ENCODE results near the gene DDX6.
"Not testable (repeated sequence)": the region's sequence is repeated elsewhere in the genome, so short reads cannot be mapped to it uniquely, and the experiment has no call there.

DDX6 gene, protein sequence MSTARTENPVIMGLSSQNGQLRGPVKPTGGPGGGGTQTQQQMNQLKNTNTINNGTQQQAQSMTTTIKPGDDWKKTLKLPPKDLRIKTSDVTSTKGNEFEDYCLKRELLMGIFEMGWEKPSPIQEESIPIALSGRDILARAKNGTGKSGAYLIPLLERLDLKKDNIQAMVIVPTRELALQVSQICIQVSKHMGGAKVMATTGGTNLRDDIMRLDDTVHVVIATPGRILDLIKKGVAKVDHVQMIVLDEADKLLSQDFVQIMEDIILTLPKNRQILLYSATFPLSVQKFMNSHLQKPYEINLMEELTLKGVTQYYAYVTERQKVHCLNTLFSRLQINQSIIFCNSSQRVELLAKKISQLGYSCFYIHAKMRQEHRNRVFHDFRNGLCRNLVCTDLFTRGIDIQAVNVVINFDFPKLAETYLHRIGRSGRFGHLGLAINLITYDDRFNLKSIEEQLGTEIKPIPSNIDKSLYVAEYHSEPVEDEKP

DNA sequence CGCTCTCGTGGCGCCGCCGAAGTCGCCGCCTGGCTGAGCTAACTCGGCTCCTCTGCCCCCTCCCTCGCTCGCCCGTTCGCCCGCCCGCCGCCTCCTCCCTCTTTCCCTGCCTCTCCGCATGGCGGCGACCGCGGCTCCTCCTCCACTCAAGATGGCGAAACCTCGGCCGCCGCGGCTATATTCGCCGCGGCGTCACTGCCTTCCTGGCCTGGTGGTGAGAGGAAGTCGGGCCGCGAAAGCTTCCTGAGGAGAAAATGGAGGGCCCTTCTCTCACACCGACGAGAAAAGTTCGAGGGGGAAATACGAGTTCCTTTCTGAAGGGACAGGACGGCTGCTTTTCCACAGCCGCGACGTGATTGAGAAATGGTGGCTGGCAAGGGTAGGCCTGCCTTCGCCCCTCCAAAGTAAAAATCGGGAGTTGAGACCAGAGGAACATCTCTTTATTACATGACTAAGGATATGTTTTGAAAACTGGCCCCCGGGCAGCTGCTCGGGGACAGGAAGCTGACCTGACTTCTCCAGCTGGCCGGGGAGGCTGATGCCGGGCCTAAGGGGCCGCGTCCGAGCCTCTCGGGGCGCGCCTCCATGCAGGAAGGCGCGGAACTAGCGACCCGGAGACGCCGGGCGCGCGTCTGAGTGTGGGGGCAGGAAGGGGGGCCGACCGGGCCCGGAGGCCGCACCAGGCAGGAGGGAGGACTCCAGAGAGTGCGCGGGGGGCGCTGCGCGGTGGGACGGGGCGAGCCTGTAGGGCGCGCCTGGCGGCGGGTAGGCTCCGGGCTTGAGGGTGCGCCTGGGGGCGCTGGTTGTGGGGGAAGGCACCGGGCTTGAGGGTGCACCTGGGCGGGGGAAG, at the start of gene DDX6:
Gene DDX6 (minus strand): TSS at position 54 of the 850 bp plus-strand sequence. CDS start 4,913 bp downstream, outside the sequence.
- DNase-seq, result peak; percentile 85

DNA sequence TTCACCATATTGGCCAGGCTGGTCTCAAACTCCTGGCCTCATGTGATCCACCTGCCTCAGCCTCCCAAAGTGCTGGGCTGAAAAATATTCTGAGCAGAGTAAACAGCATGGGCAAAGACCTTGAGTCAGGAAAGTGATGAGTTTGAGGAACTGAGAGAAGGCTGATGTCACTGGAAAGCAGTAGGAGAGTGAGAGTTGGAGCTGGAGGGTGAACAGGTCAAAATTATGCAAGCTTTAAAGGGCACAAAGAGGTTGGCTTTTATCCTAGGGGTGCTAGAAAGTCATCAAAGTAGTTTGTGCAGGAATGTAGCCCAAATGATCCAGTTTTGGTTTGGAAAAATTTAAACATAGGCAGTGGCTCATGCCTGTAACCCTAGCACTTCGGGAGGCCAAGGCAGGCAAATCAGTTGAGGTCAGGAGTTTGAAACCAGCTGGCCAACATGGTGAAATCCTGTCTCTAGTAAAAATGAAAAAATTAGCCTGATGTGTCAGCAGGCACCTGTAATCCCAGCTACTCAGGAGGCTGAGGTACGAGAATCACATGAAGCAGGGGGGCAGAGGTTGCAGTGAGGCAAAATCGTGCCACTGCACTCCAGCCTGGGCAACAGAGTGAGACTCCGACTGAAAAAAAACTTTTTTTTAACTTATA, 48.1 kb upstream of the DDX6 start:
- no peak for DNase-seq

DNA sequence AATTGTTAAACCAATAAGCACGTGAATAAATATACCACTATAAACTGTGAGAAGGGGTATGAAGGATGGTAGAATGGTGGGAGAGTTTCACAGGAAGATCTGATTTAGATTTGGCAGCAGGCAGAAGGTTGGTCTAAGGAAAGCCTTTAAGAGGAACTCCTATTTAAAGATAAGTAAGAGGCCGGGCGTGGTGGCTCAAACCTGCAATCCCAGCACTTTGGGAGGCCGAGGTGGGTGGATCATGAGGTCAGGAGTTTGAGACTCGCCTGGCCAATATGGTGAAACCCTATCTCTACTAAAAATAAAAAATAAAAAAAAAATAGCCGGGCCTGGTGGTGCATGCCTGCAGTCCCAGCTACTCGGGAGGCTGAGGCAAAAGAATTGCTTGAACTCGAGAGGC, 46.9 kb upstream of the DDX6 start:
- no peak for DNase-seq

DNA sequence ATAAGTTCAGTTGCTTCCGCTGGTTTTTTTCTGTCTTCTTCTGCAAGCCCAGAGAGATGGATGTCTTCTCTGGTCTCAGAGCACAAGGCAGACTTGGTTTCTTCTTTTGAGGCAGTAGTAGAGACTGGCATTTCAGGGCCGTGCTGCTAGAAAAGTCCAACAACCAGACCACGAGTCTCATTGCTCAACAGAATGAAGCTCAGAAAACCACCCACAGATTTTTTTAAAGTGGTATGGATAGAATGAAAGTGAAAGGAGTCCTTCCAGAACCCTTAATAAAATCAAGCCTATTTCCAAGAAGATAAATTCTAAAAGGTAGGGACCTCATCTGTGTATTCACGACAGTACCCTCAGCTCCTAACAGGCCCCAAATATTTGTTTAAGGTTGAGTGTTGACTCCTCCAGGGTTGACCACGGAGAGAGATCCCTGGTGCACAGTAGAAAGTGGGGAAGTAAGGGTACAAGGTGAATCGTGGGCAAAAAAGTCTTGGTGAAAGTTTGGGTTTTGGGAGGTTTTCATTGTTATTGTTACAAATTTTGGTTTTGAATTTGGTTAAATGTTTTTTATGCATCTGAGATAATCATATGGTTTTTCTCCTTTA, 43.6 kb upstream of the DDX6 start:
- no peak for DNase-seq

DNA sequence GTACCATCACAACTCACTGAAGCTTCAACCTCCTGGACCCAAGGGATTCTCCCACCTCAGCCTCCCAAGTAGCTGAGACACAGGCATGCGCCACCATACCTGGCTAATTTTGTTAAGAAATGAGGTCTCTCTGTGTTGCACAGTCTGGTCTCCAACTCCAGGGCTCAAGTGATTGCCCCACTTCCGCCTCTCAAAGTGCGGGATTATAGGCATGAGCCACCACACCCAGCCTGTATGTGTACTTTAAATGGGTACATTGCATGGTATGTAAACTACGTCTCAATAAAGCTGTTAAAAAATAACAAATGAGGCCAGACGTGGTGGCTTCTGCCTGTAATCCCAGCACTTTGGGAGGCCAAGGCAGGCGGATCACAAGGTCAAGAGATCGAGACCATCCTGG, 36.2 kb upstream of the DDX6 start:
- DNase-seq, result no peak

DNA sequence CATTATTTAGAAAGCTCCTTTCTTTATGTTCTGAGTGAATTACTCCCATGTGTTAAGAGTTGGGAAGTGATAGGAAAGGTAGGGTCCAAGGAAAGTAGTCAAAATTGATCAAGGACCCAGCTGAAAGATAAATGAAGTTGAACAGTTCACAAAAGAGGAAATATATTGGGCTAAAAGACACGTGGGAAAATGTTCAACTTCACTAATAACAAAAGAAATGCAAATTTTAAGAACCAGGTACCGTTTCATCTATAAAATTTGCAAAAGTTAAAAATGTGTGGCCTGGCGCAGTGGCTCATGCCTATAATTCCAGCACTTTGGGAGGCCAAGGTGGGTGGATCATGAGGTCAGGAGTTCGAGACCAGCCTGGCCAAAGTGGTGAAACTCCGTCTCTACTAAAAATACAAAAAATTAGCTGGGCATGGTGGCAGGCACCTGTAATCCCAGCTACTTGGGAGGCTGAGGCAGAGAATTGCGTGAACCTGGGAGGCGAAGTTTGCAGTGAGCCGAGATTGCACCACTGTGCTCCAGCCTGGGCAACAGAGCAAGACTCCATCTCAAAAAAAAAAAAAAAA, 32.1 kb upstream of the DDX6 start:
- not testable (repeated sequence) for DNase-seq

DNA sequence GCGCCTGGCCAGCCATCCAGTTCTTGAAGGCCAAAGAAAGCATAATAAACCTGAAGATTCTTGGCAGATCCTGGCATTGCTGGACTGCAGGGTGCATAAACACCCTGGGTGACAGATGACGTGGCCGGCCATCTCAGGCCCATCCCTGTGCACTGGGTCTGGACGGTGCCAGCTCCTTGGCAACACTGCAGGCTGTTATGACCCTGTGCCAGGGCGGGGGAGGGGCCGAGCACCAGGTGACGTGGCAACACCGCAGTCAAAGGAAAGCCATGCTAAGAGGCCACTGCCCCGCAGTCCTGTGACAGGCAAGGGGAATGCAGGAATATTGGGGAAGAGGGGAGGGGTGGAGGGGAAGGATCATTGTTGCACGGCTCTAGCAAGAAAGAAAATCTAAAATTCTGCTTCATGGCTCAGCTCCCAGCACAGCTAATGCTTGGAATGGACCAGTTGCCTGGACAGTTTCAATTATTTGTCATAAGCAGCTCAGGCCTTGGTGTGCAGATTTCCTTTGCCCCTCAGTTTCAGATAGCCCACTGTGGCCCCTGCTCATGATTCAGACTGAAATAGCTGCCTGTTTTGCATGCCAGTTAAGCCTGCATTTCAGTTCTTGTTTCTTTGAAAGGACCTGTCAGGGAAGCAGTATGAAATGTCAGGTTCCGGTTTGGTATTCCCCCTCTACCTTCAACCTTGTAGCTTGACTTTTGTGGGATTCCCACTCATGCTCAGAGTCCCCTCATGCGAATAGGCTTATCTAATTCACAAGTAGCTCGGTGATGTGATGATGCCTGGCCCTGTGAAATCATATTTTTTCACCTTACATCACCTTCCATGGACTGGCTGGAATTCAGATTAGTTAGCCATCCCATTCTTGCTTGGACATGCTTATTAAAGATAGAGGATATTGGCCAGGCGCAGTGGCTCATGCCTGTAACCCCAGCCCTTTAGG, 29.7 kb upstream of the DDX6 start:
- peak; percentile 12 for DNase-seq

DNA sequence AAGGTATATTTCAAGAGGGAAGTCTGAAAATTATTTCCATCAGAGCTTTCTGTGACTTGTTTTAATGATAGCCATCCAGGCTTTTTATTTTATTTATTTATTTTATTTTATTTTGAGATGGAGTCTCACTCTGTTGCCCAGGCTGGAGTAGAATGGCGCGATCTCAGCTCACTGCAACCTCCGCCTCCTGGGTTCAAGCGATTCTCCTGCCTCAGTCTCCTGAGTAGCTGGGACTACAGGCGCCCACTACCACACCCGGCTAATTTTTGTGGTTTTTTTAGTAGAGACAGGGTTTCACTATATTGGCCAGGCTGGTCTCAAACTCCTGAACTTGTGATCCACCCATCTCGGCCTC, 29.0 kb upstream of the DDX6 start:
- not testable (repeated sequence) for DNase-seq

DNA sequence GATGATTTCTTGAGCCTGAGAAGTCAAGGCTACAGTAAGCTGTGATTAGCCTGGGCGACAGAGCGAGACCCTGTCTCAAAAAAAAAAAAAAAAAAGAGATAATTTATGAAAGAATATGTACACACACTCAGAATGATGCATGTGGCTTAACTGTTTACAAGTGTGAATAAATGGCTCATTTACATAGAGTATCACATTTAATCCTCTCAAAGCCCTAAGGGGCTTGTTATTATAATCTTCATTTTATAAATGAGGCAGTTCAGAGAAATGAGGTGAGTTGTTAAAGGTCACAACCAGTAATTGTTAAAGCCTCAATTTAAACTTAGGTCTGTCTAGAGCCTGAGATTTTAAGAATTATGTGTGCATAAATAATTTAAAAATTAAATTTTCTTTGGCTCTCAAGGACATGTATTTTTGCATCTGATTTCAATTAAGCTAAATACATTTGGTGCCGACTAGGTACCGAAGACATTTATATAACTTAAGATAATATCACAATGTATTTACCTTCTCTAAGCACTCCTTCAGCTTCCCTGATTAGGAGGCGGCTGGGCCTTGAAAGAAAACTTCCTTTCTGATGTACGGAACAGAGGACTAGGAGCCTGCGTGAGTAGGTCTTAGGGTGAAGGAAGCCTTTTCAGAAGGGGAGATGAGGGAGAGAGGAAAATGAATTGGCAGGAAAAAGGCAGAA, 28.5 kb upstream of the DDX6 start:
- no peak for DNase-seq

DNA sequence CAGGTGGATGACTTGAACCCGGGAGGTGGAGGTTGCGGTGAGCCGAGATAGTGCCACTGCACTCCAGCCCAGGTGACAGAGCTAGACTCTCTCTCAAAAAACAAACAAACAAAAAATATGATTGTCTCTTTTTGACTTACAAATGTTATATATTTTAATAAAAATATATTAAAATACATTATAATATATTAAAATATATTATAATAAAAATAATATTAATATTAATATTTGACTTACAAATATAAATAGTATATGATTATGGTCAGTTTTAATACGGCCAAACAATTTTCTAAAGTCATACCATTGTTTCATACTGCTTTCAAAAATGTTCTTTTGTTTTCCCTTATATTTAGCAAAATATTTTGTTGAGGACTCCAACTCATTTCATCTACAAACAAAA, 27.2 kb upstream of the DDX6 start:
- DNase-seq, result no peak

DNA sequence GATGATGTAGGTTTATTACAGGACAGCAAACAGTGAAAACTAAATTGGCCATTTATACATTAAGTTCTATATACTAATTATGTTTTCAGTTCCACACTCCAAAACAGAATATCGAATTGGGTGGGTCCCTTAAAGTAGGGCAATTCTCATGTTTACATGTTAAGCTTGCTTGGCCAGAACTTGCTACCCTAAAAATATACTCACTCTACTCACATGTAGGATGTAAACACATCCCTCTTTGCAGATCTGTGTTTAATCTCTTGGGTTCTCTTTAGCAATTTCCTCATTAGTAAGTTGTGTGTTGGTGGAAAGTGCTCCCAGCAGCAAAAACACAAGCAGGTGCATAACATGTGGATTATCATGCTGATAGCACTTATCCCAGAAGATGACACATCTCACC, 22.6 kb upstream of the DDX6 start:
- no peak for DNase-seq

DNA sequence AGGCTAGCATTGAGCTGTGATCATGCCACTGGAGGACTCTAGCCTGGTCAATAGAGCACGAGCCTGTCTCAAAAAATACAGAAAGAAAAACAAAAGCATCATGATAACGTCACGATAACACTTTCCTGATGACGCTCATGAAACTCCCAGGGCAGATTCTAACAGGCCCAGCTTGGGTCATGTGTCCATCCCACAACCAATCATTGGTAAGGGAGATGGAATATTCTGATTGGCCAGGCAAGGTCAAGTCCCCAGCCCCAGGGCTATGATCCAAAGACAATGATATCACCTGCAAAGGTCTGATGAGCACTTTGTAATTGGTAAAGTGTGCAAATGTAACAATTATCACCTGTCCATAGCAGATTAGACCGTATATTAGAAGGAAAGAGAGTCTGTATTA, 21.5 kb upstream of the DDX6 start:
- DNase-seq, result no peak

DNA sequence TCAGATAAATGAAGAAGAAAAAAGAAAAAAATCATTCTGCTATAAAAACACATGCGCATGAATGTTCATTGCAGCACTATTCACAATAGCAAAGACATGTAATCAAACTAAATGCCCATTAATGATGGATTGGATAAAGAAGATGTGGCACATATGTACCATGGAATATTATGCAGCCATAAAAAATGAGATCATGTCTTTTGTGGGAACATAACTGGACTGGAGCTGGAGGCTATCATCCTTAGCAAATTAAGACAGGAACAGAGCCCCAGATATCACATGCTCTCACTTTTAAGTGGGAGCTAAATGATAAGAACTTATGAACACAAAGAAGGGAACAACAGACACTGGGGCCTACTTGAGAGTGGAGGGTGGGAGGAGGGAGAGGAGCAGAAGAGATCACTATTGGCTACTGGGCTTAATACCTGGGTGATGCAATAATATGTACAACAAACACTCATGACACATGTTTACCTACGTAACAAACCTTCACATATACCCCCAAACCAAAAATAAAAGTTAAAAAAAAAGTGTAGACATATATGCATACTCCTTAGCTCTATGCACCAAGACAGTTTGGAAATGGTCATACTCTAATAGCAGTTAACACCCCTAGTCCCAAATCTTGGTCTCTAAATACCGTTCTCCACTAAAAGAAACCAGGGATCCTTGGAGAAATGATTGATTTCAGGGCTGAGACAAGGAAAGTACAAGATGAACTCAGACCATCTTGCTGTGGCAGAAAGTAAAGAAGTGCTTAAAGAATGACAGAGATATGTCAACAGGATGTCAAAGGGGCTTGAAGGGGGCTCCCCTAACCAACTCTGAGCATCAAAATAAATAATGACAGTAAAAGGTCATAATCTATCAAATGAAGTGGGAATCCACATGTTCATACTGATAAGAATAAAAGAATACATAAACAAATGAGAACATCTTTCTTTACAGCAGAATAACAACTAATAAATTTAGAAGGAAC, 17.1 kb upstream of the DDX6 start:
- DNase-seq, result no peak

DNA sequence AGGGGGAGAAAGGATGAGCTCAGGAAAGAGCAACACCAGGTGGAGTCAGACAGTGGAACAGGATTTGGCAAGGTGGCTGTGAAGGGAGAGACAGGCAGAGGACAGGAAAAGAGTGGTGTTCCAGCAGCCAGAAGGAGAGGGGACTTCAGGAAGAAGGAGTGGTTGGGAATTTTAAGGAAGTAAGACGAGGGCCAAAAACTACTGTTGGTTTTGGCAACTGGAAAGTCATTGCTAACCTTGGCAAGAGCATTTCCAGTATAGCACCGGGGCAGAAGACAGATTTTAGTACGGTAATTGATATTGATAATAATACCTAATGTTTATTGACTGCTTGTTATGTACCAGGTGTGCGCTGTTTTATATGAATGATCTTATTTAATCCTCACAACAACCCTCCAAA, 15.4 kb upstream of the DDX6 start:
- DNase-seq, result peak; percentile 10

DNA sequence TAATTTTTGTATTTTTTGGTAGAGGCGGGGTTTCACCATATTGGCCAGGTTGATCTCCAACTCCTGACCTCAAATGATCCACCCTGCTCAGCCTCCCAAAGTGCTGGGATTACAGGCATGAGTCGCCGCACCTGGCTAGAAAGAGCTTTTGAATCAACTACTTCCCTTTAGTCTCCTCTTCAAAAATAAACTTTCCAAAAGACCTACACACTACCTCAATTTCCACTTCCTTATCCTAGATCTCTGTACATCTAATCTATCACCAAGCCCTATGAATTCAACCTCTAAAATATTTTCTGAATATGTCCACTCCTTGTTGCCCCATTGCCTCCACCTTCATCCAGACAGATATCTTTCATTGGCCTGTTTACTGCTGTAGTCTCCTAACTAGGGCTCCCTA, 13.1 kb upstream of the DDX6 start:
- no peak for DNase-seq

DNA sequence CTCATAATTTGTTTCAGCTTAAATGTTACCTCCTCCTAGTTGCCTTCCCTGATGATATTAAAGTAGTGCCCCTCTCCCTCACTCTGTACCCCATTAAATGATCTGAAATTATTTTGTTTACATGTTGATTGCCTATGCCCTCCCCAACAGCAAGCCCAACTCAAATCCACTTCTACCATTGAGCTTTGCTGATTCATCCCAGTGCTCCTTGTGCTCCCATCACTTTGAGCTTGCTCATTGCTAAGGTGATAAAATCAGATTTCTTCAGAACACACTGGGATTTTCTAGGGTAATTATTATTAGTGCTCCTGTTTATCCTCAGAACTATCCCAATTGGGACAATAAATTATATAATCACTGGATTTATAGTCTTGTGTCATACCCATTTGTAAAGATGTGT, 8.4 kb upstream of the DDX6 start:
- DNase-seq, result no peak

DNA sequence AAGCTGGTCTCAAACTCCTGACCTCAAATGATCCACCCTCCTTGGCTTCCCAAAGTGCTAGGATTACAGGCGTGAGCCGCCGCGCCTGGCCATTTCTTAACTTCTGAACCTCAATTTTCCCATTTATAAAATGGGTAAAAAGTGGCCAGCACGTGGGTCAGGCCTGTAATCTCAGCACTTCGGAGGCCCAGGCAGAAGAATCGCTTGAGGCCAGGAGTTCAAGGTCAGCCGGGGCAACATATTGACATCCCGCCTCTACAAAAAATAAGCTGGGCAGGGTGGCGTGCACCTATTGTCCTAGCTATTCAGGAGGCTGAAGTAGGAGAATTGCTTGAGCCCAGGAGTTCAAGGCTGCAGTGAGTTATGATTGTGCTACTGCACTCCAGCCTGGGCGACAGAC, 6.5 kb upstream of the DDX6 start:
- no peak for DNase-seq

DNA sequence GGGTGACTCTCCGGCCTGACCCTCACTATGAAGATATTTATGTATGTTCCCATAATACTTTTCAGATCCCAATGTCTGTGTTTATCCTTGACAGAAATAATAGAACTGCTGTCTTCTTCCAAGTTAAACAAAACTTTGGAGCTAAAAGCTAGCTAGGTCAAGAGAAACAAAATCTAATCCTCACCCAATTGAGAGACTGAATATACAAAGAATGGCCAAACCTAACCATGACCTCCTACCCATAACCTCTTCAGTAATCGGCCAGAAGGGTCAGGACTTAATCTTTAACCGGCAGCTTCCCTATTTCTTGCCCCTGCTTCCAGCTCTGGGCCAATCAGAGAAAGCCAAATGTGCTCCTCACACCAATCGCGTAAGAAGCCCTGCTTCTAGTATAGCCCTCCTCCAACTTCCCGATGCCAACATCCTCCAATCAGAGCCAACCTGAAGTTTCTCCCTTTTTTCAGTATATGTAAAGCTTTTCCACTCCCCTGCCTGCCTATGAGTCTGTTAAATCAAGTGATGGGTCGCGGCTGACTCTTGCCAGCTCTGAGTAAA, 1.7 kb upstream of the DDX6 start:
- DNase-seq, result peak; percentile 91

DNA sequence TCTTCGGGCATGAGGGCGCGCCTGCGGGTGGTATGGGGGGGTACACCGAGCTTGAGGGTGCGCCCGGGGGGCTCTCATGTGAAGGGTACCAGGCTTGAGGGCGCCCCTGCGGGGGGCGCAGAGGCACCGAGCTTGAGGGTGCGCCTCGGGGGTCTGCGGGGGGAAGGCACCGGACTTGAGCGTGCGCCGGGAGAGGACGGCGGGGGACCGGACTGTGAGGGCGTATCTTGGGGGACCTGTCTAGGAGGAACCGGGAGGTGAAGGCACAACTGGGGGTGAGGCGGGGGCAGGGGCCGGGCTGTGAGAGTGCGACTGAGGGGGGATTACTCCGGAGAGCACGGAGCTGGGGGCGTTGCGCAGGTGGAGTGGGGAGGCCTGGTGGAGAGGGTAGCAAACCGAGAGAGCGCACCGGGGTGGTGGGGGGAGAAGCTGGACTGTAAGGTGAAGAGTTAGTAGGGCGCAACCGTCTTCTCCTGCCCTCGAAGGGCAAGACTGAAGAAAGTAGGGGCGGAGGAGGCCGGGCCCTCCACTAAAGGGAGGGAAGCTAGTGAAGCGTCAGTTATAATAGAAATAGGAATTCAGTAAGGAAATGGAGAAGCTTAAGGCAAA, 1.1 kb upstream of the DDX6 start:
- peak; percentile 76 for DNase-seq

Measured in NCI-H510A treated with DMSO at 0.1 percent for 48 hours (cell line).